GM12878 (cell line): ENCODE measurements around the gene NLRC3.

Source experiments
- CREB1 ChIP-seq: IDR thresholded peaks from 2 replicates; pipeline ENCODE4 v1.6.1; 2012; ENCODE audit warnings: low read depth, mild to moderate bottlenecking, inconsistent platforms
- CTCF ChIP-seq, 3 experiments: IDR thresholded peaks in 2 of 3; conservative IDR thresholded peaks in 1 of 3; 2 replicates each; pipeline ENCODE4 v1.5.1; 2011; ENCODE audit warnings: low read depth in 3 of 3, low read length in 3 of 3, mild to moderate bottlenecking in 3 of 3, control low read depth in 2 of 3, moderate library complexity in 2 of 3, inconsistent platforms in 1 of 3, mixed read lengths in 1 of 3; ENCODE audit not compliant: control insufficient read depth in 2 of 3, insufficient read depth in 1 of 3; ENCODE audit errors: extremely low read depth in 1 of 3
- ESRRA ChIP-seq: IDR thresholded peaks from 2 replicates; pipeline ENCODE4 v1.6.1; 2012; ENCODE audit warnings: mild to moderate bottlenecking, low read length, improper control_type of control experiment
- FOXM1 ChIP-seq: IDR thresholded peaks from 2 replicates; pipeline ENCODE4 v1.6.1; 2012; ENCODE audit warnings: low read depth, mild to moderate bottlenecking, inconsistent platforms, low read length, moderate library complexity
- KAT2A ChIP-seq: conservative IDR thresholded peaks from 2 replicates; pipeline ENCODE4 v1.6.1; 2011; ENCODE audit warnings: low read depth, low read length; ENCODE audit not compliant: control insufficient read depth
- MXI1 ChIP-seq: fragments of 150-350 bp; IDR thresholded peaks from 2 replicates; pipeline ENCODE4 v1.6.1; 2011; ENCODE audit warnings: low read depth, mild to moderate bottlenecking, inconsistent platforms, low read length, improper control_type of control experiment
- PAX5 ChIP-seq: IDR thresholded peaks from 2 replicates; pipeline ENCODE4 v1.6.1; 2011; ENCODE audit warnings: low read depth, low read length, borderline replicate concordance
- REST ChIP-seq: IDR thresholded peaks from 2 replicates; pipeline ENCODE4 v1.6.1; 2012; ENCODE audit warnings: mild to moderate bottlenecking, low read depth, low read length
- SIN3A ChIP-seq: IDR thresholded peaks from 2 replicates; pipeline ENCODE4 v1.6.1; 2012; ENCODE audit warnings: low read depth, low read length, improper control_type of control experiment
- TCF7 ChIP-seq: IDR thresholded peaks from 2 replicates; pipeline ENCODE4 v1.6.1; 2014; ENCODE audit warnings: antibody characterized with exemption, borderline replicate concordance
- ZNF274 ChIP-seq: IDR thresholded peaks from one replicate; pipeline ENCODE4 v1.8.0; 2011; ENCODE audit not compliant: insufficient read length, insufficient read depth

- TF ChIP-seq TCF7 = no peak
- TF ChIP-seq CTCF (IDR thresholded peaks at IDR 0.05 in 2 of 3, conservative IDR thresholded peaks at IDR 0.05 in 1 of 3; ENCODE audit: control insufficient read depth in 2 of 3, extremely low read depth in 1 of 3, insufficient read depth in 1 of 3, low read depth in 3 of 3, low read length in 3 of 3) = no peak
- TF ChIP-seq FOXM1 = no peak
- TF ChIP-seq REST = no peak
- TF ChIP-seq SIN3A = no peak
- TF ChIP-seq PAX5 = no peak
- TF ChIP-seq KAT2A = no peak
- no peak for TF ChIP-seq ESRRA
- no peak for TF ChIP-seq ZNF274
- TF ChIP-seq MXI1 = no peak
- TF ChIP-seq CREB1 = no peak
Observed at GRCh38 chr16:3532741-3533140, 44.5 kb downstream of the NLRC3 start.
